ENCODE results near the gene LMAN2.

Gene LMAN2

GRCh38 chr5:177351392-177352329, at the start of gene LMAN2 (continued):
- TF ChIP-seq ZBTB10 (tag by site-specific recombination; IDR thresholded peaks at IDR 0.05), result no peak
- TF ChIP-seq MYNN (tag by site-specific recombination; IDR thresholded peaks at IDR 0.05; ENCODE audit: borderline replicate concordance), result no peak
- TF ChIP-seq ZNF274 (IDR thresholded peaks at IDR 0.05; ENCODE audit: low read length), result no peak
- no peak for TF ChIP-seq ZNF274 (tag by site-specific recombination; IDR thresholded peaks at IDR 0.05; ENCODE audit: borderline replicate concordance)
- TF ChIP-seq ZBTB11 (tag by site-specific recombination; conservative IDR thresholded peaks at IDR 0.05; ENCODE audit: low read depth), result peak; percentile 99
- TF ChIP-seq BCL11A (tag by site-specific recombination; IDR thresholded peaks at IDR 0.05; ENCODE audit: low read depth), result peak; percentile 50; the same call in 1 of the 2 replicates
- TF ChIP-seq ZNF843 (tag by site-specific recombination; IDR thresholded peaks at IDR 0.05), result peak; percentile 47; the same call in 1 of the 2 replicates
- peak; percentile 34; the same call in 1 of the 2 replicates for TF ChIP-seq PRDM4 (tag by site-specific recombination; IDR thresholded peaks at IDR 0.05)
- TF ChIP-seq ZNF501 (tag by site-specific recombination; IDR thresholded peaks at IDR 0.05), result peak; percentile 96
- no peak for TF ChIP-seq ZNF266 (tag by site-specific recombination; IDR thresholded peaks at IDR 0.05; ENCODE audit: low read depth)
- TF ChIP-seq ZNF660 (tag by site-specific recombination; IDR thresholded peaks at IDR 0.05), result peak; percentile 96

- TF ChIP-seq ZBTB17 (tag by site-specific recombination; IDR thresholded peaks at IDR 0.05) (no peak), ZNF692 (tag by site-specific recombination; IDR thresholded peaks at IDR 0.05) (no peak)
- H3K9me3 ChIP-seq (ENCODE audit: control insufficient read depth, insufficient read depth, low read depth, low read length), result no peaks in the 10 kb centered on the region
- ChIA-PET CTCF (interaction anchor here (0.8 to 6.0 kb wide), 4 partner anchors 11 to 313 kb away, joined by 3 to 97 read pairs (median 38); partner anchors contain the start of gene FGFR4), POLR2A (no interaction called here)
- no peaks in the 10 kb centered on the region for H3K36me3 ChIP-seq (ENCODE audit: control insufficient read depth in 2 of 2, insufficient read depth in 1 of 2, low read length in 2 of 2)
- H3K4me3 ChIP-seq (ENCODE audit: low read depth, low read length), result no peak within 1 kb of the TSS
- H3K4me1 ChIP-seq (ENCODE audit: control insufficient read depth, insufficient read depth, low read length), result no peaks in the 10 kb centered on the region
- no peak within 1 kb of the TSS for H3K27ac ChIP-seq (ENCODE audit: extremely low read depth, low read depth, low read length)
Observed at GRCh38 chr5:177399997-177400868, 48.8 kb upstream of the LMAN2 start, which contains the start of gene PFN3. TSS of gene PFN3 (minus strand) at chr5:177400661. CDS start at chr5:177400576, 85 bp downstream.
